GM04503 (cell line): ENCODE results near the gene DMTF1.
"Not testable (repeated sequence)": the region's sequence is repeated elsewhere in the genome, so short reads cannot be mapped to it uniquely, and the experiment has no call there.

ENCODE experiments used
- DNase-seq: peaks from one replicate; pipeline ENCODE4 v3.0.0-alpha.2; 2012; ENCODE audit warnings: low read depth

The DMTF1 gene

GRCh38 chr7:87199700-87200450 lies 47.6 kb downstream of the DMTF1 start:
- DNase-seq = no peak

- DNase-seq = no peak
Observed at GRCh38 chr7:87202208-87202607, 50.0 kb downstream of the DMTF1 start.

DNA sequence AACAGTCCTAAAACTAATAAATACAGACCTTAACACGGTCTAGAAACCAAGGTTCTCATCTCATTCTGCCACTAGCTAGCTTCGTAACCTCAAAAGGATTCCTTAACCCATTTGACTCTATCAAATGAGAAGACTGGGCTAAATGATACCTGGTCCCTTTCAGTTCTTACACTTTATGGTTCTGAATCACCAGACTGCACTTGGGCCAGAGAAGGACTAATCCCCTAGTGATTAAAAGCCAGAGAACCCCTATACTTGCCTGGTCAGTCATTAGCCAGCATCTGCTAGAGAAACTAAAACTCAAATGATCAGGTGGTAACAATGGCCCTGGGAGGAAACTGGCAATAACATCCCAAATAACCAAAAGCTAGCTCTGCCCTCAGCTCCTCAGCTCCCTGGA lies 50.5 kb downstream of the DMTF1 start:
- DNase-seq = no peak

DNA sequence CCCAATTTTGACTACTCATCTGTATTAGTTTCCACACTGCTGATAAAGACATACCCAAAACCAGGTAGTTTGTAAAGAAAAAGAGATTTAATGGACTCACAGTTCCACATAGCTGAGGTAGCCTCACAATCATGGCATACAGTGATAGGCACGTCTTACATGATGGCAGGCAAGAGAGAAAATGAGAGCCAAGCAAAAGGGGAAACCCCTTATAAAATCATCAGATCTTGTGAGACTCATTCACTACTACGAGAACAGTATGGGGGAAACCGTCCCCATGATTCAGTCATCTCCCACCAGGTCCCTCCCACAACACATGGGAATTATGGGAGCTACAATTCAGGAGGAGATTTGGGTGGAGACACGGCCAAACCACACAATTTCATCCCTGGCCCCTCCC lies 51.7 kb downstream of the DMTF1 start:
- not testable (repeated sequence) for DNase-seq

DNA sequence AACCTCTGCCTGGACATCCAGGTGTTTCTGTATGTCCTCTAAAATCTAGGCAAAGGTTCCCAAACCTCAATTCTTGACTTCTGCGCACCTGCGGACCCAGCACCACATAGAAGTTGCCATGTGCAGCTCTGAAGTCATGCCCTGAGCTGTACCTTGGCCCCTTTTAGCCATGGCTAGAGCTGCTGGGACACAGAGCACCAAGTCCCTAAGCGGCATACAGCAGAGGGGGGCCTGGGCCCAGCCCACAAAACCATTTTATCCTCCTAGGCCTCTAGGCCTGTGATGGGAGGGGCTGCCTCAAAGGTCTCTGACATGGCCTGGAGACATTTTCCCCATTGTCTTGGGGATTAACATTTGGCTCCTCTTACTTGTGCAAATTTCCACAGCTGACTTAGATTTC lies 52.7 kb downstream of the DMTF1 start:
- no peak for DNase-seq

- DNase-seq = not testable (repeated sequence)
Observed at GRCh38 chr7:87205701-87206100, 53.4 kb downstream of the DMTF1 start.

GRCh38 chr7:87206361-87206760 lies 54.1 kb downstream of the DMTF1 start:
- no peak for DNase-seq

DNA sequence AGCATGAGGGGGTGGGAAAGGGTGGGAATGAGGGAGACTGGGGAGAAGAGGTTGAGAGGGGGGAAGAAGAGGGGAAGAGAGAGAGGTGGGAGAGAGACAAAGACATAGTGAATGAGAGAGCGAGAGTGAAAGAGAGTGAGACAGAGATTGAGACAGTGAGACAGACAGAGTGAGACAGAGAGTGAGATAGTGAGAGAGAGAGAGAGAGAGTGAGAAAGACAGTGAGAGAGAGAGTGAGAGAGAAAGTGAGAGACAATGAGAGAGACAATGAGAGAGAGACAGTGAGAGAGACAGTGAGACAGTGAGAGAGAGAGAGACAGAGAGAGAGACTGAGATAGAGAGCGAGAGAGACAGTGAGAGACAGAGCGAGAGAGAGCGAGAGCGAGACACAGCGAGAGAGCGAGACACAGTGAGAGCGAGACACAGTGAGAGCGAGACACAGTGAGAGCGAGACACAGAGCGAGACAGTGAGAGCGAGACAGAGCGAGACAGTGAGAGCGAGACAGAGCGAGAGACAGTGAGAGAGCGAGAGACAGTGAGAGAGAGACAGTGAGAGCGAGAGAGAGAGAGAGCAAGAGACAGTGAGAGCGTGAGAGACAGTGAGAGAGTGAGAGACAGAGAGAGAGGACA lies 57.2 kb downstream of the DMTF1 start:
- DNase-seq = no peak

GRCh38 chr7:87210506-87210905 lies 58.3 kb downstream of the DMTF1 start:
- DNase-seq = no peak

- no peak for DNase-seq
Observed at GRCh38 chr7:87212498-87212897, 60.2 kb downstream of the DMTF1 start.

DNA sequence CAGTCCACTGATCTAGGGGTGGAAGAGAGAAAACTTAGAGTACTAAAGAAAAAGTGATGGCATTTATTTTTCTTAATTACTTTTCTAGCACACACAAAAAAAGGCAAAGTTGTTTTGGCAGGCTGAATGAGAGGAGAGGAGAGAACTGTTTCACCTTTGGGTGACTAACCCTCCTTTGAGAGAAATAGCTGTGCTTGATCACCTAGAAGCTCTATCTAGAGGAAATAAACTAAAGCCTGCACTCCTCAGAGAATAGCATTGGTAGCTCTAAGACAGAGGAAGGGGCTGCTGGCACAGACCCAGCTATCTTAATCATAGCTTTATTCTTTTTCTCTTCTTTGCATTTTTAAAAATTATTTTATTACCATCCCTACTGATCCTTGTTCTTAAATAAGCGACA lies 61.0 kb downstream of the DMTF1 start:
- no peak for DNase-seq

DNA sequence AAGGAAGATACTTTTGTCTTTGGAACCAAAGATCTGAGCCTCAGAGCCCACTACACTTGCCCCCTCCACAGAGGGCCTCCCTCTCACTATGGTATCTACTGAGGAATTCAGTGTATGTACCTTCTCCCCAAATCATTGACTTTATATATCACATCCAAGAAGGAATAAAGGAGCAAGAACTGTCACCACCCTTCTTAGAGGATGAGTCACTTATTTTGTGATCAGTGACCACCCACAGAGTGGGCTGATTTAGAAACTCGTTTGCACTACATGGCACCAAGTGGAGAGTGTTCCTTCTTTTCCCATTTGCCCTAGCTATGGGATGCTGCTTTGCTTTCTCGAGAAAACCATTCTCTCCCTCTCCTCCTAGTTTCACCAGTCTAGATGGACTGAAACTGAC lies 61.6 kb downstream of the DMTF1 start:
- no peak for DNase-seq

- DNase-seq = no peak
Observed at GRCh38 chr7:87215046-87215445, 62.8 kb downstream of the DMTF1 start.

DNA sequence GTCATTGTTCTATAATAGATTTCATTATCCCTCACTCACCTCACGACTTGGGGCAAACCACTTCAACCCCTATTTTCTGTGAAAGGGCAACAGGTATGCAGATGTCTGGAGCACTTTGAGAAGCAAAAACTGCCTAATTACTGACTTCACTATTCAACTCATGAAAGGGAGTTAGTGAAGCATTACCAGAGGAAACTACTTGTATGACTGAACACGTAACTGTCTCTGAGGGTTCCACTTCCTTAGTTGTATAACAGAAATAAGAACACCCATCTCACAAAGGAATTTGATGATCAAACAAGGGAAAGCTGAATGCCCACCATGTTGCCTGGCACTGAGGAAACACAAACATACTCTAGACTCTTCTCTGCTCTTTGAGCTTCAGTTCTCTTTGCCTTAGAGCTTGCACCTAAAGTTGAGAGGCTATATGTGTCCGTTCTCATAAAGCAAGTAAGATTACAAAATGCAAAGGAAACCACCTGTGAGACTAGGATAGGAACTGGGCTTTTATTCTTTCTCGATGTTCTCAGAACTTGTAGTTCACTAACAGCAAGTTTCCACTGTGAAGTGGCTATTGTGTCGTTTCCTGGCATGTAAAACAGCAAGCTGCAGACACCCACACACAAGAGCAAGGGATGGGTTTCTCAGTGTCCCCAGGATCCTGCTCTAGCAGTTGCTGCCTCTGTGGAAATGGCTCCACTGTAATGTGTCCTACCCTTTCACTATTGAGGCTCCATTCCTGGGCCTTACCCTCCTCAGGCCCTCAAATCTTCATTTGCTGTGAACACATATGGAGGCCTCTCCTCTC lies 64.7 kb downstream of the DMTF1 start:
- DNase-seq = no peak

- no peak for DNase-seq
Observed at GRCh38 chr7:87217983-87218653, 65.9 kb downstream of the DMTF1 start.

- DNase-seq = no peak
Observed at GRCh38 chr7:87218796-87219544, 66.7 kb downstream of the DMTF1 start.

GRCh38 chr7:87219545-87220025 lies 67.3 kb downstream of the DMTF1 start, which contains the start of gene TMEM243:
TMEM243 (minus strand) TSS chr7:87219732; CDS start chr7:87219503, 229 bp downstream.
- no peak for DNase-seq

DNA sequence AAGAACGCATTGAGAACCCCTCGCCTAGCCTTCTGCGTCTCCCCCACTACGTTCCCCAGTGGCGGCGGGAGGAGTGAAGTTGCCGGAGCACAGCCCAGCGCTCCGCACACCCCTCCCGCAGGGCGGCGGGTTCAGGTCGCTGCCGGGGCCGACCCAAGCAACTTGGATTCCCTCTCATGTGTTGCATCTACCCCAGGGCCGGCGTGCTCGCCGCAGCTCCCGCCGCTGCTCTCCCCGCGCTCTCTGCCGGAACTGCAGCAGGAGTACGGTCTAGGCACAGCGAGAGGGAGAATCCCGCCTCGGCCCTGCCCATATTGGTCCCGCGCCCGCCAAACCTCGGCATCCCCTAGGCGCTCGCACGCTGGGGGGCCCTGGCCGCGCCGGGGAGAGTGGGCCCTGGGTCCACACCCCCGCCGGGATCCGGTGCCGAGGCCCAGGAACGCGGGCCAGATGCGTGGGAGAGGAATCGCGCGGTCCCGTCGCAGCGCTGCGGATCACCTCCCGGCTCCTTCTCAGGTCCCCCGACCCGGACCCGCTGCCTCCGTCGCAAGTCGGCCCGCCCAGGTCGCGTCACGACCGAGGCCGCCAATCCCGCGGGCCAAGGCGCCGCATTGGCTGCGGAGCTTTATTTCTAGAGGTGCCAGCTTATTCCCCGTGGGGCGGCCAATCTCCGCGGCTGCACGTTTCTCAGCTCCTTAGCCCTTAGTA lies 67.9 kb downstream of the DMTF1 start:
- no peak for DNase-seq

- DNase-seq = no peak
Observed at GRCh38 chr7:87220734-87221215, 68.5 kb downstream of the DMTF1 start.

DNA sequence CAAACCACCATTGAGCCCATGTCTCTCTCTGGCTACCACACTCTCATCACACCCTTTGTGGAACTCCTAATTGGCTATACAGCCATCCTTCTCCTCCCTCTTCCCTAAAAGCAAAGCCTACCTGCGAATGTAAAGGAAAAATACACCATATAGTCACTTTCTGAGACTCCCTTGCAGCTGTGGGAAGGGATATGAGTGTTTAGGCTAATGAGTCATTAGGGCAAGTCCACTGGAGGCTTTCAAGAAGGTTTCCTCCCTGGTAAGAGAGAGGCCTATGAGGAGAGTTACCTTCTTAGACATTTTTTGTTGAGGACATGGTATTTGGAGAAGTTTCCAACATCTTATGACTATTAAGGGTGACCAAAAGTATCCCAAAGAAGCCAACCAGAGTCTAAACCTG lies 71.4 kb downstream of the DMTF1 start:
- DNase-seq = no peak

- DNase-seq = no peak
Observed at GRCh38 chr7:87225696-87226095, 73.4 kb downstream of the DMTF1 start.
